Esophagus squamous epithelium (tissue), 5 donors: Measurements from ENCODE around the gene AUTS2. TPM values are rescaled to one million over a fixed set of nuclear protein-coding genes. Genes with fewer than 3 reads are reported as not detected.
A peak's percentile ranks its signal among the peaks of the same experiment; 100 is the strongest.

Experiments
- DNase-seq: peaks from one replicate; lab custom pipeline; 2025; lab: John Stamatoyannopoulos, UW
- H3K27ac ChIP-seq, 4 donors: fragments of 200-600 bp; sonication (generic); one replicate each; pipeline ENCODE4 v1.5.1; 2016 to 2019; ENCODE audit warnings: mild to moderate bottlenecking in 1 of 4
- H3K27me3 ChIP-seq, 4 donors: fragments of 200-600 bp; sonication (generic); 1 replicate in 3 of 4; 2 replicates in 1 of 4; pipeline versions ENCODE4 v1.5.1 to v1.6.0; 2017 to 2021; ENCODE audit warnings: antibody characterized with exemption in 1 of 4
- H3K36me3 ChIP-seq, 3 donors: fragments of 200-600 bp; sonication (generic); one replicate each; pipeline ENCODE4 v1.5.1; 2016 to 2019
- H3K4me1 ChIP-seq, 3 donors: fragments of 200-600 bp; sonication (generic); one replicate each; pipeline ENCODE4 v1.5.1; 2017 to 2019
- H3K4me3 ChIP-seq, 4 donors: fragments of 200-600 bp; sonication (generic); 1 replicate in 3 of 4; 2 replicates in 1 of 4; pipeline ENCODE4 v1.5.1; 2016 to 2019; ENCODE audit warnings: mild to moderate bottlenecking in 2 of 4, moderate library complexity in 1 of 4
- H3K9me3 ChIP-seq, 3 donors: fragments of 200-600 bp; sonication (generic); one replicate each; pipeline ENCODE4 v1.5.1; 2016 to 2019
- CTCF ChIP-seq, 6 experiments: fragments of 450-650 bp in 4 of 6; fragments of 200-600 bp in 2 of 6; sonication (generic) in 2 of 6; IDR thresholded peaks; one replicate each; pipeline ENCODE4 v1.5.1; 2016 to 2019; ENCODE audit warnings: antibody characterized with exemption in 6 of 6, mild to moderate bottlenecking in 4 of 6, moderate library complexity in 4 of 6
- POLR2A ChIP-seq, 4 donors: fragments of 450-650 bp; IDR thresholded peaks; one replicate each; pipeline ENCODE4 v1.6.1; 2017; ENCODE audit warnings: antibody characterized with exemption in 4 of 4, mild to moderate bottlenecking in 4 of 4, moderate library complexity in 3 of 4
- WGBS, 2 donors: methylation state at CpG; one replicate each; pipeline ENCODE4 v1.1.5; 2018; 5-methylcytosine and 5-hydroxymethylcytosine counted together
- intact Hi-C: fragments of 100-400 bp; cut with DNase I; formaldehyde crosslinking; loops from one replicate; pipeline ENCODE4 v1.15.0; 2022
- total RNA-seq, 4 donors: library from RNA; depleted of rRNA; stranded (reverse); fragments of >200 nt; gene quantifications; one replicate each; pipeline ENCODE4 v1.1.0, GENCODE V29; 2016
- donor health status: DM: yes; HTN: yes; CAD: no.

AUTS2 gene
- total RNA-seq, 4 donors from 2014 or later = 9.5 to 36.2 (median 23.0) TPM

- Histone ChIP-seq H3K36me3 (no peaks in the 10 kb centered on the region), H3K27ac (no peak overlapping the region), H3K27me3 (no peaks in the 10 kb centered on the region), H3K4me1 (no peaks in the 10 kb centered on the region), H3K9me3 (no peaks in the 10 kb centered on the region), H3K4me3 (no peak overlapping the region)
- no peak for TF ChIP-seq CTCF (IDR thresholded peaks at IDR 0.05)
- no peak for TF ChIP-seq POLR2A (IDR thresholded peaks at IDR 0.05)
- WGBS, 2 donors = 92 to 96% methylated on average over 2 of the region's 2 CpGs
- intact Hi-C loops = no loop called here
- no peak for DNase-seq
Measured at GRCh38 chr7:70243443-70243842, 645.2 kb downstream of the AUTS2 start.

GRCh38 chr7:70257921-70258320 lies 659.6 kb downstream of the AUTS2 start:
- H3K4me1 ChIP-seq = peaks cover 0 to 9% (median 0%) of the 10 kb centered on the region in 3 donors
- DNase-seq = no peak
- H3K27ac ChIP-seq = no peak overlapping the region
- TF ChIP-seq CTCF (IDR thresholded peaks at IDR 0.05) = no peak
- no peak for TF ChIP-seq POLR2A (IDR thresholded peaks at IDR 0.05)
- no peaks in the 10 kb centered on the region for H3K9me3 ChIP-seq
- no peaks in the 10 kb centered on the region for H3K27me3 ChIP-seq
- H3K36me3 ChIP-seq = no peaks in the 10 kb centered on the region
- H3K4me3 ChIP-seq = no peak overlapping the region
- 87 to 90% methylated on average over 4 of the region's 4 CpGs for WGBS, 2 donors
- intact Hi-C loops = no loop called here

- intact Hi-C loops = no loop called here
- peaks cover 0 to 9% (median 0%) of the 10 kb centered on the region in 3 donors for H3K4me1 ChIP-seq
- no peak overlapping the region for H3K4me3 ChIP-seq
- no peak for TF ChIP-seq POLR2A (IDR thresholded peaks at IDR 0.05)
- no peak for TF ChIP-seq CTCF (IDR thresholded peaks at IDR 0.05)
- no peak for DNase-seq
- WGBS, 2 donors = 11 to 20% methylated on average over 1 of the region's 1 CpG
- no peaks in the 10 kb centered on the region for H3K36me3 ChIP-seq
- H3K27me3 ChIP-seq = no peaks in the 10 kb centered on the region
- no peaks in the 10 kb centered on the region for H3K9me3 ChIP-seq
- H3K27ac ChIP-seq = peak overlapping the region in 1 of 4 donors; percentile 15
Measured at GRCh38 chr7:70259502-70259901, 661.2 kb downstream of the AUTS2 start.

GRCh38 chr7:70263471-70264255 lies 665.4 kb downstream of the AUTS2 start:
- WGBS, 2 donors = 77 to 80% methylated on average over 7 of the region's 7 CpGs
- H3K9me3 ChIP-seq = no peaks in the 10 kb centered on the region
- H3K36me3 ChIP-seq = no peaks in the 10 kb centered on the region
- H3K27me3 ChIP-seq = no peaks in the 10 kb centered on the region
- intact Hi-C loops = no loop called here
- TF ChIP-seq CTCF (IDR thresholded peaks at IDR 0.05) = no peak
- no peak for TF ChIP-seq POLR2A (IDR thresholded peaks at IDR 0.05)
- no peak for DNase-seq
- H3K4me3 ChIP-seq = no peak overlapping the region
- no peak overlapping the region for H3K27ac ChIP-seq
- H3K4me1 ChIP-seq = peaks cover 0 to 9% (median 0%) of the 10 kb centered on the region in 3 donors

- no peak for TF ChIP-seq POLR2A (IDR thresholded peaks at IDR 0.05)
- no peak for TF ChIP-seq CTCF (IDR thresholded peaks at IDR 0.05)
- Histone ChIP-seq H3K27me3 (no peaks in the 10 kb centered on the region), H3K4me3 (no peak overlapping the region), H3K4me1 (no peaks in the 10 kb centered on the region), H3K27ac (no peak overlapping the region), H3K9me3 (no peaks in the 10 kb centered on the region), H3K36me3 (no peaks in the 10 kb centered on the region)
- intact Hi-C loops = no loop called here
- WGBS, 2 donors = 71 to 82% methylated on average over 2 of the region's 2 CpGs
- DNase-seq = no peak
Measured at GRCh38 chr7:70266186-70266585, 667.9 kb downstream of the AUTS2 start.
